ENCODE data around the gene PSTK. TPM values are rescaled to one million over a fixed set of nuclear protein-coding genes. Genes with fewer than 3 reads are reported as not detected.

PSTK gene
- total and polyA plus RNA-seq, 9 of the 15 experiments (the other 6 are each of a cell fraction or from before 2014, with no cell fraction given): 13.2 to 49.7 (median 18.9) TPM

DNA sequence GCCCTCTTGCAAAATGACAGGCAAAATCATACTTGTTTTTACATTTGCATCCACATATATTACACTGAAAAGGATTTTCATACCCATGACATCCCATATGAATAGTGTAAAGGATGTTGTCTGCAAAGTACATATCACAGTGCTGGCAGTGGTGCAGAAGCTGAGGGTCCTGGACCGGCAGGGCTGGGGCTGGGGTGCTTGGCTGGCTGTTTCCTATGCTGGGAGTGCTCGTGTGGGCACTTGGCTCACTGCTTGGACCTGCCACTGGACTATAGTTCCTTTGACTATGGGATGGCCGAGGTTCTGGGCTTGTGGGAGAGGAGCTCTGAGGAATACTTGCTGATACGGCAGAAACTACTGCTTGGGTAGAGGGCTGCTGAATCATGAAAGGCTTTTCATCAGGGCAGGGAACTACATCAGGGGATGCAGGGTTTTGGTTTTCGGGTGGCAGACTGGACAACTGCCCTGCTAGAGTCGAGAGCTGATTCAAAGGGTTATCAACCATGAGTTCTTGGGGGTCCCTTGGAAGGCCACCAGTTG is 13.7 kb downstream of the PSTK start (continued):
- no peak for TF ChIP-seq FOXJ2 (tag; IDR thresholded peaks at IDR 0.05)
- TF ChIP-seq, protein P1, sequence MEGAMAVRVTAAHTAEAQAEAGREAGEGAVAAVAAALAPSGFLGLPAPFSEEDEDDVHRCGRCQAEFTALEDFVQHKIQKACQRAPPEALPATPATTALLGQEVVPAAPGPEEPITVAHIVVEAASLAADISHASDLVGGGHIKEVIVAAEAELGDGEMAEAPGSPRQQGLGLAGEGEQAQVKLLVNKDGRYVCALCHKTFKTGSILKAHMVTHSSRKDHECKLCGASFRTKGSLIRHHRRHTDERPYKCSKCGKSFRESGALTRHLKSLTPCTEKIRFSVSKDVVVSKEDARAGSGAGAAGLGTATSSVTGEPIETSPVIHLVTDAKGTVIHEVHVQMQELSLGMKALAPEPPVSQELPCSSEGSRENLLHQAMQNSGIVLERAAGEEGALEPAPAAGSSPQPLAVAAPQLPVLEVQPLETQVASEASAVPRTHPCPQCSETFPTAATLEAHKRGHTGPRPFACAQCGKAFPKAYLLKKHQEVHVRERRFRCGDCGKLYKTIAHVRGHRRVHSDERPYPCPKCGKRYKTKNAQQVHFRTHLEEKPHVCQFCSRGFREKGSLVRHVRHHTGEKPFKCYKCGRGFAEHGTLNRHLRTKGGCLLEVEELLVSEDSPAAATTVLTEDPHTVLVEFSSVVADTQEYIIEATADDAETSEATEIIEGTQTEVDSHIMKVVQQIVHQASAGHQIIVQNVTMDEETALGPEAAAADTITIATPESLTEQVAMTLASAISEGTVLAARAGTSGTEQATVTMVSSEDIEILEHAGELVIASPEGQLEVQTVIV (CRISPR knock-in tag; IDR thresholded peaks at IDR 0.05; ENCODE audit: borderline replicate concordance): no peak
- TF ChIP-seq NELFE (IDR thresholded peaks at IDR 0.05; ENCODE audit: insufficient read depth, insufficient read length): no peak
- TF ChIP-seq JUN (IDR thresholded peaks at IDR 0.05; ENCODE audit: borderline replicate concordance, low read depth, low read length): no peak
- TF ChIP-seq JUN (CRISPR knock-in tag; IDR thresholded peaks at IDR 0.05; ENCODE audit: borderline replicate concordance): no peak
- TF ChIP-seq PTBP1 (IDR thresholded peaks at IDR 0.05; ENCODE audit: low read depth, low read length): no peak
- TF ChIP-seq NFYB (IDR thresholded peaks at IDR 0.05; ENCODE audit: extremely low read depth, insufficient read length): no peak
- TF ChIP-seq HSF4 (CRISPR knock-in tag; IDR thresholded peaks at IDR 0.05; ENCODE audit: borderline replicate concordance): no peak
- TF ChIP-seq ZNF780A (CRISPR knock-in tag; IDR thresholded peaks at IDR 0.05): no peak
- TF ChIP-seq SMAD1 (IDR thresholded peaks at IDR 0.05; ENCODE audit: low read depth, low read length, partially characterized antibody): no peak
- no peak for TF ChIP-seq ZNF785 (CRISPR knock-in tag; IDR thresholded peaks at IDR 0.05)
- TF ChIP-seq CXXC5 (CRISPR knock-in tag; IDR thresholded peaks at IDR 0.05): no peak
- TF ChIP-seq, protein P2, sequence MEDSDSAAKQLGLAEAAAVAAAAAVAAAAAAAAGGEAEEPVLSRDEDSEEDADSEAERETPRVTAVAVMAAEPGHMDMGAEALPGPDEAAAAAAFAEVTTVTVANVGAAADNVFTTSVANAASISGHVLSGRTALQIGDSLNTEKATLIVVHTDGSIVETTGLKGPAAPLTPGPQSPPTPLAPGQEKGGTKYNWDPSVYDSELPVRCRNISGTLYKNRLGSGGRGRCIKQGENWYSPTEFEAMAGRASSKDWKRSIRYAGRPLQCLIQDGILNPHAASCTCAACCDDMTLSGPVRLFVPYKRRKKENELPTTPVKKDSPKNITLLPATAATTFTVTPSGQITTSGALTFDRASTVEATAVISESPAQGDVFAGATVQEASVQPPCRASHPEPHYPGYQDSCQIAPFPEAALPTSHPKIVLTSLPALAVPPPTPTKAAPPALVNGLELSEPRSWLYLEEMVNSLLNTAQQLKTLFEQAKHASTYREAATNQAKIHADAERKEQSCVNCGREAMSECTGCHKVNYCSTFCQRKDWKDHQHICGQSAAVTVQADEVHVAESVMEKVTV (CRISPR knock-in tag; IDR thresholded peaks at IDR 0.05): no peak
- TF ChIP-seq MAFG (tag; conservative IDR thresholded peaks at IDR 0.05): peak; percentile 33; the same call in 1 of the 2 replicates
- no peak for TF ChIP-seq RBM15 (IDR thresholded peaks at IDR 0.05; ENCODE audit: insufficient read depth, low read length)
- no peak for TF ChIP-seq CTCF (IDR thresholded peaks at IDR 0.05 in 2 of 3, conservative IDR thresholded peaks at IDR 0.05 in 1 of 3; ENCODE audit: insufficient read depth in 2 of 3, low read depth in 1 of 3, low read length in 3 of 3)
- no peak for TF ChIP-seq ZNF197 (CRISPR knock-in tag; IDR thresholded peaks at IDR 0.05; ENCODE audit: low read depth)
- no peak for TF ChIP-seq ZBTB49 (CRISPR knock-in tag; IDR thresholded peaks at IDR 0.05; ENCODE audit: borderline replicate concordance)
- no peak for TF ChIP-seq PCBP1 (IDR thresholded peaks at IDR 0.05; ENCODE audit: low read depth, low read length, poor library complexity, severe bottlenecking)
- TF ChIP-seq MAFK (IDR thresholded peaks at IDR 0.05; ENCODE audit: low read length): peak; percentile 44; the same call in 1 of the 2 replicates

Data from K562 (cell line).